HG03571 (cell line): ENCODE data around the gene AOAH.
"Not testable (repeated sequence)": the region's sequence is repeated elsewhere in the genome, so short reads cannot be mapped to it uniquely, and the experiment has no call there.

Experiments
- ATAC-seq: cut with Tn5 transposase; IDR thresholded peaks from one replicate; pipeline ENCODE4 v1.9.1; 2021; ENCODE audit not compliant: unreplicated experiment

The AOAH gene

GRCh38 chr7:36659638-36660341 lies 64.5 kb downstream of the AOAH start:
- ATAC-seq: no peak

- ATAC-seq: no peak
Measured at GRCh38 chr7:36659172-36659516, 65.2 kb downstream of the AOAH start.

- no peak for ATAC-seq
Measured at GRCh38 chr7:36658335-36659171, 65.7 kb downstream of the AOAH start.

GRCh38 chr7:36657036-36657660 lies 67.1 kb downstream of the AOAH start:
- no peak for ATAC-seq

- ATAC-seq: no peak
Measured at GRCh38 chr7:36654436-36654835, 69.9 kb downstream of the AOAH start.

- ATAC-seq: no peak
Measured at GRCh38 chr7:36653663-36654355, 70.5 kb downstream of the AOAH start.

- ATAC-seq: no peak
Measured at GRCh38 chr7:36653008-36653662, 71.2 kb downstream of the AOAH start.

- no peak for ATAC-seq
Measured at GRCh38 chr7:36652431-36652830, 71.9 kb downstream of the AOAH start.

- ATAC-seq: no peak
Measured at GRCh38 chr7:36651404-36651803, 72.9 kb downstream of the AOAH start.

- no peak for ATAC-seq
Measured at GRCh38 chr7:36650766-36651312, 73.5 kb downstream of the AOAH start.

- no peak for ATAC-seq
Measured at GRCh38 chr7:36650320-36650719, 74.0 kb downstream of the AOAH start.

GRCh38 chr7:36649319-36649718 lies 75.0 kb downstream of the AOAH start:
- ATAC-seq: not testable (repeated sequence)

GRCh38 chr7:36648441-36648840 lies 75.9 kb downstream of the AOAH start:
- ATAC-seq: no peak

- ATAC-seq: no peak
Measured at GRCh38 chr7:36644625-36645422, 79.5 kb downstream of the AOAH start.

- ATAC-seq: no peak
Measured at GRCh38 chr7:36642414-36642813, 81.9 kb downstream of the AOAH start.

- ATAC-seq: no peak
Measured at GRCh38 chr7:36642010-36642409, 82.3 kb downstream of the AOAH start.

- no peak for ATAC-seq
Measured at GRCh38 chr7:36640682-36641081, 83.6 kb downstream of the AOAH start.

GRCh38 chr7:36639826-36640225 lies 84.5 kb downstream of the AOAH start:
- no peak for ATAC-seq

GRCh38 chr7:36638586-36639263 lies 85.6 kb downstream of the AOAH start:
- no peak for ATAC-seq
